ENCODE data around the gene PLEKHM2. TPM values are rescaled to one million over a fixed set of nuclear protein-coding genes. Genes with fewer than 3 reads are reported as not detected.

The PLEKHM2 gene
- total and polyA plus RNA-seq, 2 of the 4 experiments (the other 2 are of a cell fraction): 24.7 to 48.0 TPM

DNA sequence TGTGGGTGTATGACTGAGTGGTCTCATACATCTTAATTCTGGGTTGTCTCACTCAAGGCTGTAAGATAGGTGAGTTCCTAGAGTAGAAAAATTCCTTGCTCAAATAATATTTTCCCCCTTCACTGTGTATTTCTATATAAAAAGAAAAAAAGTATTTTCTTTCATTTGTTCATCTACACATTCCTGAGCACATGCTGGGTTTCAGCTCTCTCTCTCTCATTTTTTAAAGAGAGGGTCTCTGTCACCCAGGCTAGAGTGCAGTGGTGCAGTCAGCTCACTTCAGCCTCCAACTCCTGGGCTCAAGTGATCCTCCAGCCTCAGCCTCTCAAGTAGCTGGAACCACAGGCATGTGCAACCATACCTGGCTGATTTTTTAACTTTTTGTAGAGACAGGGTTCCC lies 44.9 kb upstream of the PLEKHM2 start:
- H3K9ac ChIP-seq (ENCODE audit: low read depth, low read length): no peak overlapping the region
- no peaks in the 10 kb centered on the region for H3K4me1 ChIP-seq (ENCODE audit: control insufficient read depth, insufficient read depth, low read length)
- no peak overlapping the region for H4K8ac ChIP-seq (ENCODE audit: low read depth in 2 of 2, low read length in 2 of 2)
- in situ Hi-C loops (cut with MboI; ENCODE audit: low sequenced_read_pairs) (no loop called here), intact Hi-C loops (cut with micrococcal nuclease) (no loop called here), dilution Hi-C loops (cut with HindIII; ENCODE audit: low sequenced_read_pairs, unreplicated experiment) (no loop called here)
- H3K79me1 ChIP-seq (ENCODE audit: low read depth in 1 of 2, low read length in 2 of 2): peaks cover 22 to 34% of the 10 kb centered on the region in 2 experiments
- H3K18ac ChIP-seq (ENCODE audit: low read depth, low read length): no peak overlapping the region
- H3K27ac ChIP-seq (ENCODE audit: insufficient read depth, low read length): no peak overlapping the region
- ChIA-PET CTCF (no interaction called here), POLR2A (ENCODE audit: unreplicated experiment) (no interaction called here)
- no peak overlapping the region for H2BK15ac ChIP-seq (ENCODE audit: low read depth, low read length)
- no peak overlapping the region for H4K5ac ChIP-seq (ENCODE audit: low read depth, low read length)
- H4K91ac ChIP-seq (ENCODE audit: insufficient read depth, low read depth, low read length): no peak overlapping the region
- no peak overlapping the region for H3K23ac ChIP-seq (ENCODE audit: low read depth, low read length)
- H4K20me1 ChIP-seq (ENCODE audit: insufficient read depth, low read length): no peaks in the 10 kb centered on the region; the same call in 1 of the 2 replicates
- peaks cover 14% of the 10 kb centered on the region; the same call in 1 of the 2 replicates for H3K9me1 ChIP-seq (ENCODE audit: insufficient read depth, low read length)
- peaks cover 27% of the 10 kb centered on the region for H3K36me3 ChIP-seq (ENCODE audit: control insufficient read depth, insufficient read depth, low read length)
- no peak overlapping the region for H3K4ac ChIP-seq (ENCODE audit: low read depth, low read length)
- H3K4me3 ChIP-seq (ENCODE audit: insufficient read depth, low read depth, low read length): no peak overlapping the region
- no peak overlapping the region for H2AK9ac ChIP-seq (replicated peaks; ENCODE audit: low read depth, low read length, poor library complexity)
- no peak overlapping the region for H2BK5ac ChIP-seq (ENCODE audit: low read depth, low read length, poor library complexity, severe bottlenecking)
- no peak for TF ChIP-seq CHD1 (IDR thresholded peaks at IDR 0.05; ENCODE audit: low read depth, low read length)
- no peak for TF ChIP-seq POLR2A (IDR thresholded peaks at IDR 0.05; ENCODE audit: low read depth, low read length)
- no TSS peak for BruUV-seq (replicated peaks)
- no peak overlapping the region for H3K4me2 ChIP-seq (ENCODE audit: low read depth, low read length)
- H3K14ac ChIP-seq (replicated peaks; ENCODE audit: low read depth, low read length): no peak overlapping the region
- DNase-seq: no peak
- H2BK20ac ChIP-seq (ENCODE audit: low read depth, low read length): no peak overlapping the region
- H3K27me3 ChIP-seq (ENCODE audit: control insufficient read depth, insufficient read depth, low read length): no peaks in the 10 kb centered on the region
- H2AK5ac ChIP-seq (ENCODE audit: low read depth, low read length): no peak overlapping the region
- no peak overlapping the region for H2BK120ac ChIP-seq (ENCODE audit: low read depth, low read length)
- no peak overlapping the region for H2AFZ ChIP-seq (replicated peaks; ENCODE audit: low read length, poor library complexity)
- no peaks in the 10 kb centered on the region for H3K9me3 ChIP-seq (ENCODE audit: control insufficient read depth, insufficient read depth, low read length)
- no peak overlapping the region for H3K56ac ChIP-seq (ENCODE audit: extremely low read depth, insufficient read depth, low read length)
- no peak for ATAC-seq (ENCODE audit: low read depth)

Data from IMR-90 (cell line).